ENCODE results near the gene TNFRSF1B. TPM values are rescaled to one million over a fixed set of nuclear protein-coding genes. Genes with fewer than 3 reads are reported as not detected.

TNFRSF1B gene
- total and polyA plus RNA-seq, 2 experiments from 2014 or later = 0.91 to 4.1 TPM

DNA sequence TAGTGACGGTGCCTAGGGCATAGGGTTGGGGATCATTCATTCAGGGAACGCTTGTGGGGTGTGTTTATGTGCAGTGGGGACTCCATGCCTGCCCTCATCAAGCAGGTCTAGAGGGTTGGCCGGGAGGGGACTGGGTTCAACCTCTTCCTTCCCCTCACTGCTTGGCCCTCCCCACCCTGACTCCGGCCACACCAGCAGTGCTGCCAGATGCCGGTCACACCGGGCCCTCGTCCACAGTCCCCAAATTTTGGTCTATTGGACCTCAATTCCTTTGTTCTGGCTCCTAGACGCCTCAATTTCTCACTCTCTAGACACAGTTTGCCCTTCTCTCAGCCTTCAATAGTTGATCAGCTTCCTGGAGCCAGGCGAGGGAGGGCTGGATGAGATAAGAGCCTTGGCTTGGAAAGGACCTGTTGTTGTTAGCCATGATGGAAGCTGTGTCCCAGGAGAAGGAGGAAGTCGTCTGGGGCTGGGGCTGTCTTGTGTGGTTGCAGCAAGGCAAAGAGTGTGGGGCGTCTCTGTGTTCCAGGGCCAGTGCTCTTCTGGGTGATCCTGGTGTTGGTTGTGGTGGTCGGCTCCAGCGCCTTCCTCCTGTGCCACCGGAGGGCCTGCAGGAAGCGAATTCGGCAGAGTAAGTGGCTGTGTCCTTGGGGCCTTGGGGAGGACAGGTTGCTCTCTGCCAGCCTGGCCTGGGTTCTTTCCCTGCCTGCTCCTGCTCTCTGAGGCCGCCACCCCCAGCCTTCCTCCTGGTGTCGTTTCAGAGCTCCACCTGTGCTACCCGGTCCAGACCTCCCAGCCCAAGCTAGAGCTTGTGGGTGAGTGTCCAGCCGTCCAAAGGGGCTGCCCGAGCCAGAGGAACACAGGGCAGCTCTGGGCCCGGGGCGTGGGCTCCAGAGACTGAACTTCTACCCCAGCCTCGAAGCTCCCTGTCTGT lies 41.1 kb upstream of the TNFRSF1B start:
- Histone ChIP-seq H3K36me3 (ENCODE audit: insufficient read depth) (peaks cover 9% of the 10 kb centered on the region), H3K27ac (ENCODE audit: low read depth) (no peak overlapping the region), H3F3A (replicated peaks; ENCODE audit: low read depth) (no peaks in the 10 kb centered on the region), H2AFZ (no peak overlapping the region), H3K9me2 (ENCODE audit: insufficient read depth) (no peaks in the 10 kb centered on the region), H3K4me1 (ENCODE audit: insufficient read depth) (no peaks in the 10 kb centered on the region), H3K4me2 (no peak overlapping the region), H4K20me1 (replicated peaks; ENCODE audit: insufficient read depth) (no peaks in the 10 kb centered on the region; the same call in 1 of the 2 replicates), H3K4me3 (no peak overlapping the region), H3K27me3 (ENCODE audit: insufficient read depth) (no peaks in the 10 kb centered on the region), H3K79me2 (replicated peaks; ENCODE audit: insufficient read depth) (no peaks in the 10 kb centered on the region)
- Mint-ChIP-seq H3K4me1 (peaks cover 4% of the 10 kb centered on the region; the same call in 1 of the 3 replicates), H3K27me3 (ENCODE audit: insufficient read depth, low read depth, poor library complexity) (peaks cover 12% of the 10 kb centered on the region), H3K27ac (no peak overlapping the region; the same call in 1 of the 2 replicates), H3K9me3 (no peaks in the 10 kb centered on the region), H3K36me3 (ENCODE audit: low read depth) (peaks cover 5% of the 10 kb centered on the region; the same call in 2 of the 3 replicates), H3K4me3 (no peak overlapping the region)
- TF ChIP-seq STAT1 (IDR thresholded peaks at IDR 0.05; ENCODE audit: unreplicated experiment) = no peak
- TF ChIP-seq NANOG (IDR thresholded peaks at IDR 0.05; ENCODE audit: borderline replicate concordance) = no peak
- TF ChIP-seq, protein P1, sequence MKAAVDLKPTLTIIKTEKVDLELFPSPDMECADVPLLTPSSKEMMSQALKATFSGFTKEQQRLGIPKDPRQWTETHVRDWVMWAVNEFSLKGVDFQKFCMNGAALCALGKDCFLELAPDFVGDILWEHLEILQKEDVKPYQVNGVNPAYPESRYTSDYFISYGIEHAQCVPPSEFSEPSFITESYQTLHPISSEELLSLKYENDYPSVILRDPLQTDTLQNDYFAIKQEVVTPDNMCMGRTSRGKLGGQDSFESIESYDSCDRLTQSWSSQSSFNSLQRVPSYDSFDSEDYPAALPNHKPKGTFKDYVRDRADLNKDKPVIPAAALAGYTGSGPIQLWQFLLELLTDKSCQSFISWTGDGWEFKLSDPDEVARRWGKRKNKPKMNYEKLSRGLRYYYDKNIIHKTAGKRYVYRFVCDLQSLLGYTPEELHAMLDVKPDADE (IDR thresholded peaks at IDR 0.05) = no peak
- TF ChIP-seq, protein P2, sequence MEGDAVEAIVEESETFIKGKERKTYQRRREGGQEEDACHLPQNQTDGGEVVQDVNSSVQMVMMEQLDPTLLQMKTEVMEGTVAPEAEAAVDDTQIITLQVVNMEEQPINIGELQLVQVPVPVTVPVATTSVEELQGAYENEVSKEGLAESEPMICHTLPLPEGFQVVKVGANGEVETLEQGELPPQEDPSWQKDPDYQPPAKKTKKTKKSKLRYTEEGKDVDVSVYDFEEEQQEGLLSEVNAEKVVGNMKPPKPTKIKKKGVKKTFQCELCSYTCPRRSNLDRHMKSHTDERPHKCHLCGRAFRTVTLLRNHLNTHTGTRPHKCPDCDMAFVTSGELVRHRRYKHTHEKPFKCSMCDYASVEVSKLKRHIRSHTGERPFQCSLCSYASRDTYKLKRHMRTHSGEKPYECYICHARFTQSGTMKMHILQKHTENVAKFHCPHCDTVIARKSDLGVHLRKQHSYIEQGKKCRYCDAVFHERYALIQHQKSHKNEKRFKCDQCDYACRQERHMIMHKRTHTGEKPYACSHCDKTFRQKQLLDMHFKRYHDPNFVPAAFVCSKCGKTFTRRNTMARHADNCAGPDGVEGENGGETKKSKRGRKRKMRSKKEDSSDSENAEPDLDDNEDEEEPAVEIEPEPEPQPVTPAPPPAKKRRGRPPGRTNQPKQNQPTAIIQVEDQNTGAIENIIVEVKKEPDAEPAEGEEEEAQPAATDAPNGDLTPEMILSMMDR (conservative IDR thresholded peaks at IDR 0.05; ENCODE audit: low read depth in 2 of 2) = no peak
- no peak for TF ChIP-seq EZH2phosphoT487 (IDR thresholded peaks at IDR 0.05; ENCODE audit: unreplicated experiment)
- no peak for TF ChIP-seq CREB1 (CRISPR knock-in tag; IDR thresholded peaks at IDR 0.05; ENCODE audit: low read depth)
- TF ChIP-seq EZH2 (IDR thresholded peaks at IDR 0.05; ENCODE audit: low read depth, unreplicated experiment) = no peak
- TF ChIP-seq, protein P3, sequence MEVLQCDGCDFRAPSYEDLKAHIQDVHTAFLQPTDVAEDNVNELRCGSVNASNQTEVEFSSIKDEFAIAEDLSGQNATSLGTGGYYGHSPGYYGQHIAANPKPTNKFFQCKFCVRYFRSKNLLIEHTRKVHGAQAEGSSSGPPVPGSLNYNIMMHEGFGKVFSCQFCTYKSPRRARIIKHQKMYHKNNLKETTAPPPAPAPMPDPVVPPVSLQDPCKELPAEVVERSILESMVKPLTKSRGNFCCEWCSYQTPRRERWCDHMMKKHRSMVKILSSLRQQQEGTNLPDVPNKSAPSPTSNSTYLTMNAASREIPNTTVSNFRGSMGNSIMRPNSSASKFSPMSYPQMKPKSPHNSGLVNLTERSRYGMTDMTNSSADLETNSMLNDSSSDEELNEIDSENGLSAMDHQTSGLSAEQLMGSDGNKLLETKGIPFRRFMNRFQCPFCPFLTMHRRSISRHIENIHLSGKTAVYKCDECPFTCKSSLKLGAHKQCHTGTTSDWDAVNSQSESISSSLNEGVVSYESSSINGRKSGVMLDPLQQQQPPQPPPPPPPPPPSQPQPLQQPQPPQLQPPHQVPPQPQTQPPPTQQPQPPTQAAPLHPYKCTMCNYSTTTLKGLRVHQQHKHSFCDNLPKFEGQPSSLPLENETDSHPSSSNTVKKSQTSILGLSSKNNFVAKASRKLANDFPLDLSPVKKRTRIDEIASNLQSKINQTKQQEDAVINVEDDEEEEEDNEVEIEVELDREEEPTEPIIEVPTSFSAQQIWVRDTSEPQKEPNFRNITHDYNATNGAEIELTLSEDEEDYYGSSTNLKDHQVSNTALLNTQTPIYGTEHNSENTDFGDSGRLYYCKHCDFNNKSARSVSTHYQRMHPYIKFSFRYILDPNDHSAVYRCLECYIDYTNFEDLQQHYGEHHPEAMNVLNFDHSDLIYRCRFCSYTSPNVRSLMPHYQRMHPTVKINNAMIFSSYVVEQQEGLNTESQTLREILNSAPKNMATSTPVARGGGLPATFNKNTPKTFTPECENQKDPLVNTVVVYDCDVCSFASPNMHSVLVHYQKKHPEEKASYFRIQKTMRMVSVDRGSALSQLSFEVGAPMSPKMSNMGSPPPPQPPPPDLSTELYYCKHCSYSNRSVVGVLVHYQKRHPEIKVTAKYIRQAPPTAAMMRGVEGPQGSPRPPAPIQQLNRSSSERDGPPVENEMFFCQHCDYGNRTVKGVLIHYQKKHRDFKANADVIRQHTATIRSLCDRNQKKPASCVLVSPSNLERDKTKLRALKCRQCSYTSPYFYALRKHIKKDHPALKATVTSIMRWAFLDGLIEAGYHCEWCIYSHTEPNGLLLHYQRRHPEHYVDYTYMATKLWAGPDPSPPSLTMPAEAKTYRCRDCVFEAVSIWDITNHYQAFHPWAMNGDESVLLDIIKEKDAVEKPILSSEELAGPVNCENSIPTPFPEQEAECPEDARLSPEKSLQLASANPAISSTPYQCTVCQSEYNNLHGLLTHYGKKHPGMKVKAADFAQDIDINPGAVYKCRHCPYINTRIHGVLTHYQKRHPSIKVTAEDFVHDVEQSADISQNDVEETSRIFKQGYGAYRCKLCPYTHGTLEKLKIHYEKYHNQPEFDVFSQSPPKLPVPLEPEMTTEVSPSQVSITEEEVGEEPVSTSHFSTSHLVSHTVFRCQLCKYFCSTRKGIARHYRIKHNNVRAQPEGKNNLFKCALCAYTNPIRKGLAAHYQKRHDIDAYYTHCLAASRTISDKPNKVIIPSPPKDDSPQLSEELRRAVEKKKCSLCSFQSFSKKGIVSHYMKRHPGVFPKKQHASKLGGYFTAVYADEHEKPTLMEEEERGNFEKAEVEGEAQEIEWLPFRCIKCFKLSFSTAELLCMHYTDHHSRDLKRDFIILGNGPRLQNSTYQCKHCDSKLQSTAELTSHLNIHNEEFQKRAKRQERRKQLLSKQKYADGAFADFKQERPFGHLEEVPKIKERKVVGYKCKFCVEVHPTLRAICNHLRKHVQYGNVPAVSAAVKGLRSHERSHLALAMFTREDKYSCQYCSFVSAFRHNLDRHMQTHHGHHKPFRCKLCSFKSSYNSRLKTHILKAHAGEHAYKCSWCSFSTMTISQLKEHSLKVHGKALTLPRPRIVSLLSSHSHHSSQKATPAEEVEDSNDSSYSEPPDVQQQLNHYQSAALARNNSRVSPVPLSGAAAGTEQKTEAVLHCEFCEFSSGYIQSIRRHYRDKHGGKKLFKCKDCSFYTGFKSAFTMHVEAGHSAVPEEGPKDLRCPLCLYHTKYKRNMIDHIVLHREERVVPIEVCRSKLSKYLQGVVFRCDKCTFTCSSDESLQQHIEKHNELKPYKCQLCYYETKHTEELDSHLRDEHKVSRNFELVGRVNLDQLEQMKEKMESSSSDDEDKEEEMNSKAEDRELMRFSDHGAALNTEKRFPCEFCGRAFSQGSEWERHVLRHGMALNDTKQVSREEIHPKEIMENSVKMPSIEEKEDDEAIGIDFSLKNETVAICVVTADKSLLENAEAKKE (CRISPR knock-in tag; IDR thresholded peaks at IDR 0.05) = no peak
- no peak for TF ChIP-seq ZNF114 (CRISPR knock-in tag; IDR thresholded peaks at IDR 0.05)
- no peak for TF ChIP-seq JUNB (IDR thresholded peaks at IDR 0.05; ENCODE audit: unreplicated experiment)
- TF ChIP-seq, protein P4, sequence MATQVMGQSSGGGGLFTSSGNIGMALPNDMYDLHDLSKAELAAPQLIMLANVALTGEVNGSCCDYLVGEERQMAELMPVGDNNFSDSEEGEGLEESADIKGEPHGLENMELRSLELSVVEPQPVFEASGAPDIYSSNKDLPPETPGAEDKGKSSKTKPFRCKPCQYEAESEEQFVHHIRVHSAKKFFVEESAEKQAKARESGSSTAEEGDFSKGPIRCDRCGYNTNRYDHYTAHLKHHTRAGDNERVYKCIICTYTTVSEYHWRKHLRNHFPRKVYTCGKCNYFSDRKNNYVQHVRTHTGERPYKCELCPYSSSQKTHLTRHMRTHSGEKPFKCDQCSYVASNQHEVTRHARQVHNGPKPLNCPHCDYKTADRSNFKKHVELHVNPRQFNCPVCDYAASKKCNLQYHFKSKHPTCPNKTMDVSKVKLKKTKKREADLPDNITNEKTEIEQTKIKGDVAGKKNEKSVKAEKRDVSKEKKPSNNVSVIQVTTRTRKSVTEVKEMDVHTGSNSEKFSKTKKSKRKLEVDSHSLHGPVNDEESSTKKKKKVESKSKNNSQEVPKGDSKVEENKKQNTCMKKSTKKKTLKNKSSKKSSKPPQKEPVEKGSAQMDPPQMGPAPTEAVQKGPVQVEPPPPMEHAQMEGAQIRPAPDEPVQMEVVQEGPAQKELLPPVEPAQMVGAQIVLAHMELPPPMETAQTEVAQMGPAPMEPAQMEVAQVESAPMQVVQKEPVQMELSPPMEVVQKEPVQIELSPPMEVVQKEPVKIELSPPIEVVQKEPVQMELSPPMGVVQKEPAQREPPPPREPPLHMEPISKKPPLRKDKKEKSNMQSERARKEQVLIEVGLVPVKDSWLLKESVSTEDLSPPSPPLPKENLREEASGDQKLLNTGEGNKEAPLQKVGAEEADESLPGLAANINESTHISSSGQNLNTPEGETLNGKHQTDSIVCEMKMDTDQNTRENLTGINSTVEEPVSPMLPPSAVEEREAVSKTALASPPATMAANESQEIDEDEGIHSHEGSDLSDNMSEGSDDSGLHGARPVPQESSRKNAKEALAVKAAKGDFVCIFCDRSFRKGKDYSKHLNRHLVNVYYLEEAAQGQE (IDR thresholded peaks at IDR 0.05; ENCODE audit: unreplicated experiment) = no peak
- no peak for TF ChIP-seq ZNF331 (CRISPR knock-in tag; IDR thresholded peaks at IDR 0.05; ENCODE audit: low read depth)
- TF ChIP-seq POLR2AphosphoS5 (IDR thresholded peaks at IDR 0.05; ENCODE audit: low read depth) = no peak
- DNase-seq (ENCODE audit: low spot score) = no peak
- ATAC-seq = peak; percentile 45

Measured in GM23338 (cell line).